GM12878 (cell line): ENCODE measurements around the gene ACTR2. TPM values are rescaled to one million over a fixed set of nuclear protein-coding genes. Genes with fewer than 3 reads are reported as not detected.

Experiments used
- ATAC-seq: fragments of 200-7000 bp; cut with Tn5 transposase; 3 replicates; pipeline ENCODE4 v1.9.1; 2020; ENCODE audit warnings: mild to moderate bottlenecking, moderate library complexity
- BruUV-seq: library from RNA; stranded (reverse); fragments of 400-500 nt; replicated peaks from 2 replicates; lab custom pipeline; 2021; lab: Mats Ljungman, UMichigan
- CTCF ChIA-PET: fragments of 300-600 bp; sonication (Branson Sonifier 250); formaldehyde crosslinking; extraction: SDS; loops from one replicate; lab custom pipeline; 2021; ENCODE audit warnings: inconsistent platforms; lab: Yijun Ruan, JAX
- POLR2A ChIA-PET: fragments of 350-600 bp; formaldehyde crosslinking; extraction: SDS; loops from one replicate; lab custom pipeline; 2021; ENCODE audit warnings: inconsistent platforms; lab: Charles Lee
- RAD21 ChIA-PET: fragments of 300-600 bp; sonication (Branson Sonifier 250); formaldehyde crosslinking; loops from one replicate; lab custom pipeline; 2023; ENCODE audit warnings: antibody characterized with exemption; ENCODE audit not compliant: unreplicated experiment; lab: Charles Lee
- SMC1A ChIA-PET: fragments of 300-600 bp; sonication (Branson Sonifier 250); formaldehyde crosslinking; loops from one replicate; lab custom pipeline; 2023; ENCODE audit not compliant: unreplicated experiment, uncharacterized antibody; lab: Charles Lee
- DNase-seq: peaks from one replicate; pipeline ENCODE4 v3.0.0-alpha.2; 2011; ENCODE audit warnings: low read depth, low spot score
- FAIRE-seq: peaks from 3 replicates; lab custom pipeline; 2011; peaks lifted over from hg19 to GRCh38; lab: Jason Lieb, UNC
- H2AFZ ChIP-seq: 2 replicates; pipeline ENCODE4 v1.6.0; 2011; ENCODE audit warnings: low read depth, low read length, control low read depth; ENCODE audit not compliant: control insufficient read depth
- H3K27ac ChIP-seq: 2 replicates; pipeline ENCODE4 v1.5.1; 2011; ENCODE audit warnings: control low read depth; ENCODE audit not compliant: control insufficient read depth, insufficient read depth
- H3K27me3 ChIP-seq, 2 experiments: replicated peaks in 1 of 2; 2 replicates each; pipeline versions ENCODE4 v1.6.0 to v1.6.1; 2011; ENCODE audit warnings: low read length in 1 of 2; ENCODE audit not compliant: control insufficient read depth in 2 of 2, insufficient read depth in 2 of 2
- H3K36me3 ChIP-seq, 2 experiments: 2 replicates each; pipeline ENCODE4 v1.5.1; 2011; ENCODE audit warnings: low read length in 1 of 2; ENCODE audit not compliant: control insufficient read depth in 2 of 2, insufficient read depth in 2 of 2
- H3K4me1 ChIP-seq: 2 replicates; pipeline ENCODE4 v1.6.1; 2011; ENCODE audit warnings: mild to moderate bottlenecking, low read length, moderate library complexity, mixed read lengths; ENCODE audit not compliant: control insufficient read depth, insufficient read depth
- H3K4me2 ChIP-seq: 2 replicates; pipeline ENCODE4 v1.6.0; 2011; ENCODE audit warnings: control low read depth; ENCODE audit not compliant: control insufficient read depth, insufficient read depth
- H3K4me3 ChIP-seq: fragments of 200-600 bp; sonication (generic); 2 replicates; pipeline ENCODE4 v1.5.1; 2016
- H3K79me2 ChIP-seq: 2 replicates; pipeline ENCODE4 v1.6.0; 2011; ENCODE audit warnings: low read length; ENCODE audit not compliant: control insufficient read depth, insufficient read depth
- H3K9ac ChIP-seq: 2 replicates; pipeline ENCODE4 v1.8.0; 2011; ENCODE audit warnings: low read length, control low read depth, mixed read lengths; ENCODE audit not compliant: control insufficient read depth, insufficient read depth
- H3K9me3 ChIP-seq: replicated peaks from 3 replicates; pipeline ENCODE4 v1.5.1; 2011; ENCODE audit warnings: mild to moderate bottlenecking, low read length; ENCODE audit not compliant: control insufficient read depth, insufficient read depth
- H4K20me1 ChIP-seq: 2 replicates; pipeline ENCODE4 v1.6.0; 2011; ENCODE audit not compliant: control insufficient read depth, insufficient read depth
- HCFC1 ChIP-seq: fragments of 150-350 bp; IDR thresholded peaks from 2 replicates; pipeline ENCODE4 v1.6.1; 2014; ENCODE audit warnings: low read length
- IKZF2 ChIP-seq, 2 experiments: fragments of 450-650 bp; IDR thresholded peaks; 2 replicates each; pipeline ENCODE4 v1.6.1; 2017; ENCODE audit warnings: mild to moderate bottlenecking in 2 of 2, moderate library complexity in 2 of 2
- JUND ChIP-seq: IDR thresholded peaks from 2 replicates; pipeline ENCODE4 v1.6.1; 2012; ENCODE audit warnings: low read depth, mild to moderate bottlenecking, low read length, improper control_type of control experiment, moderate library complexity
- MEF2B ChIP-seq: fragments of 450-650 bp; IDR thresholded peaks from 2 replicates; pipeline ENCODE4 v1.6.1; 2018; ENCODE audit warnings: mild to moderate bottlenecking, moderate library complexity; ENCODE audit not compliant: partially characterized antibody, poor library complexity, severe bottlenecking
- NFYA ChIP-seq: IDR thresholded peaks from 2 replicates; pipeline ENCODE4 v1.6.1; 2011; ENCODE audit warnings: low read depth, mild to moderate bottlenecking, low read length, improper control_type of control experiment, borderline replicate concordance
- SMAD5 ChIP-seq: IDR thresholded peaks from 2 replicates; pipeline ENCODE4 v1.6.1; 2016; ENCODE audit warnings: antibody characterized with exemption, low read depth
- SP1 ChIP-seq: IDR thresholded peaks from one replicate; pipeline ENCODE4 v1.6.1; 2011; ENCODE audit warnings: low read depth, low read length
- TAF1 ChIP-seq: IDR thresholded peaks from 2 replicates; pipeline ENCODE4 v1.6.1; 2011; ENCODE audit warnings: mild to moderate bottlenecking, low read depth, low read length, borderline replicate concordance
- ZNF207 ChIP-seq: fragments of 450-650 bp; IDR thresholded peaks from 2 replicates; pipeline ENCODE4 v1.6.1; 2014; ENCODE audit warnings: antibody characterized with exemption, mild to moderate bottlenecking, borderline replicate concordance
- ZNF217 ChIP-seq: fragments of 450-650 bp; IDR thresholded peaks from 2 replicates; pipeline ENCODE4 v1.6.1; 2017; ENCODE audit warnings: antibody characterized with exemption, mild to moderate bottlenecking
- WGBS: methylation state at CpG from one replicate; pipeline ENCODE4 v1.1.6; 2016; ENCODE audit warnings: low lambda C conversion rate; ENCODE audit not compliant: insufficient replicate concordance, insufficient coverage; ENCODE audit errors: missing lambda C conversion rate; 5-methylcytosine and 5-hydroxymethylcytosine counted together
- in situ Hi-C: fragments of 300-500 bp; cut with MboI; formaldehyde crosslinking; loops from 9 replicates; pipeline ENCODE4 v1.14.3; 2018; ENCODE audit warnings: mixed read lengths
- intact Hi-C: fragments of 100-400 bp; cut with micrococcal nuclease; formaldehyde crosslinking; loops from one replicate; pipeline ENCODE4 v1.14.2; 2022; ENCODE audit not compliant: unreplicated experiment
- polyA plus RNA-seq, 11 experiments: library from polyadenylated mRNA; depleted of rRNA in 4 of 11; unstranded in 6 of 11; stranded (reverse) in 5 of 11; fragments of >200 nt; fragmentation: Nextera tagmentation in 4 of 11; fragmentation: Illumina TruSeq in 1 of 11; extraction: Ambion mirVana in 4 of 11; extraction: Trizol in 1 of 11; gene quantifications; 1 replicate in 1 of 11; 2 replicates in 10 of 11; pipeline versions ENCODE4 v1.2.1 to v1.2.3, GENCODE V29; 2011 to 2016; ENCODE audit warnings: inconsistent platforms in 2 of 11, missing spikeins in 2 of 11, low read depth in 1 of 11
- total RNA-seq, 4 experiments: library from RNA; depleted of rRNA in 3 of 4; stranded (reverse); fragments of >200 nt in 3 of 4; fragmentation: Illumina TruSeq in 1 of 4; extraction: Trizol in 1 of 4; gene quantifications; 2 replicates each; pipeline versions ENCODE4 v1.2.1 to v1.2.3, GENCODE V29; 2013 to 2021
- TF ChIP-seq, protein P1 (sequence below): fragments of 450-650 bp; IDR thresholded peaks from 2 replicates; pipeline ENCODE4 v1.6.1; 2017; ENCODE audit warnings: borderline replicate concordance
- TF ChIP-seq, protein P2 (sequence below): IDR thresholded peaks from 2 replicates; pipeline ENCODE4 v1.6.1; 2012; ENCODE audit warnings: improper control_type of control experiment, low read depth, low read length; ENCODE audit not compliant: insufficient replicate concordance
- TF ChIP-seq, protein P3 (sequence below): fragments of 450-650 bp; IDR thresholded peaks from 2 replicates; pipeline ENCODE4 v1.6.1; 2018; ENCODE audit warnings: borderline replicate concordance, mild to moderate bottlenecking; ENCODE audit not compliant: partially characterized antibody

The ACTR2 gene
- total and polyA plus RNA-seq, 10 of the 15 experiments (the other 5 are each of a cell fraction or from before 2014, with no cell fraction given), result 94.2 to 401 (median 195) TPM

DNA sequence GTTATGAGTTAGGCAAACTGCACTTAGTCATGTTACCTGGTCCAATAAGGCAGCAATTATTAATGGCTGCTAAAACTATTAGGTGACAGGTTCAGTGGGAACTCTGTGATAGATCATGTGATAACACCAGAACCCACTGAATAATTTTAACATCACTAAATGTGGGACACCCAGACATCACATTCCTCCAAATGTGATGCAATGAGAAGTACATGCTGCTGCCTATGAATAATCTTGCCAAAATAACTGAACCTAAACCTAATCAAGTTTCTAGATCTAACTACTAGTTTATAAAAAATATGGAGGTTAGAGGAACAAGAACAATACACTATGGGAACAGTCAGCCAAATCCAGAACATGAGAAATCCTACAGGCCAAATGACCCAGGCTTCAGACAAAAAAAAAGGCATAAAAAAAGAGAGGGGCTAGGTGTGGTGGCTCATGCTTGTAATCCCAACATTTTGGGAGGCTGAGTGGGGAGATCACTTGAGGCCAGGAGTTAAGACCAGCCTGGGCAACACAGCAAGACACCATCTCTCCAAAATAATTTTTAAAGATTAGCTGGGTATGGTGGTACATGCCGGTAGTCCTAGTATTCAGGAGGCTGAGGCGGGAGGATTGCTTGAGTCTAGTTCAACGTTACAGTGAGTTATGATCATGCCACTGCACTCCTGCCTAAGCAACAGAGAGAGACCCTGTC is 7.0 kb upstream of the ACTR2 start:
- no peak overlapping the region for H3K4me3 ChIP-seq
- SMC1A ChIA-PET, result no interaction called here
- no peak for DNase-seq
- intact Hi-C loops, result loop anchor here (10.0 kb wide), 1 partner anchor 306 kb away; no protein-coding TSS in a partner anchor
- CTCF ChIA-PET, result interaction anchor here (1.0 kb wide), 1 partner anchor 214 kb away, joined by 3 read pairs; no protein-coding TSS in a partner anchor
- no peak overlapping the region for H2AFZ ChIP-seq
- POLR2A ChIA-PET, result interaction anchor here (0.7 kb wide), 1 partner anchor 11 kb away, joined by 4 read pairs; no protein-coding TSS in a partner anchor
- H3K4me2 ChIP-seq, result no peak overlapping the region
- H3K27ac ChIP-seq, result no peak overlapping the region
- RAD21 ChIA-PET, result no interaction called here
- in situ Hi-C loops, result no loop called here
- no peaks in the 10 kb centered on the region for H3K9me3 ChIP-seq
- H3K36me3 ChIP-seq, result no peaks in the 10 kb centered on the region; a peak in 1 of 4 replicates
- no peak for ATAC-seq
- no peak overlapping the region for H3K9ac ChIP-seq
- FAIRE-seq, result no peak
- 87% methylated on average over 3 of the region's 3 CpGs for WGBS
- no peaks in the 10 kb centered on the region for H3K4me1 ChIP-seq
- H4K20me1 ChIP-seq, result no peaks in the 10 kb centered on the region
- no peaks in the 10 kb centered on the region for H3K27me3 ChIP-seq
- BruUV-seq, result no TSS peak
- H3K79me2 ChIP-seq, result no peaks in the 10 kb centered on the region; the same call in 1 of the 2 replicates
- no peak for TF ChIP-seq MEF2B
- TF ChIP-seq, protein P1, sequence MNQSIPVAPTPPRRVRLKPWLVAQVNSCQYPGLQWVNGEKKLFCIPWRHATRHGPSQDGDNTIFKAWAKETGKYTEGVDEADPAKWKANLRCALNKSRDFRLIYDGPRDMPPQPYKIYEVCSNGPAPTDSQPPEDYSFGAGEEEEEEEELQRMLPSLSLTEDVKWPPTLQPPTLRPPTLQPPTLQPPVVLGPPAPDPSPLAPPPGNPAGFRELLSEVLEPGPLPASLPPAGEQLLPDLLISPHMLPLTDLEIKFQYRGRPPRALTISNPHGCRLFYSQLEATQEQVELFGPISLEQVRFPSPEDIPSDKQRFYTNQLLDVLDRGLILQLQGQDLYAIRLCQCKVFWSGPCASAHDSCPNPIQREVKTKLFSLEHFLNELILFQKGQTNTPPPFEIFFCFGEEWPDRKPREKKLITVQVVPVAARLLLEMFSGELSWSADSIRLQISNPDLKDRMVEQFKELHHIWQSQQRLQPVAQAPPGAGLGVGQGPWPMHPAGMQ, result no peak
- TF ChIP-seq TAF1, result no peak
- TF ChIP-seq ZNF207, result no peak
- TF ChIP-seq ZNF217, result no peak
- no peak for TF ChIP-seq SMAD5
- TF ChIP-seq, protein P2, sequence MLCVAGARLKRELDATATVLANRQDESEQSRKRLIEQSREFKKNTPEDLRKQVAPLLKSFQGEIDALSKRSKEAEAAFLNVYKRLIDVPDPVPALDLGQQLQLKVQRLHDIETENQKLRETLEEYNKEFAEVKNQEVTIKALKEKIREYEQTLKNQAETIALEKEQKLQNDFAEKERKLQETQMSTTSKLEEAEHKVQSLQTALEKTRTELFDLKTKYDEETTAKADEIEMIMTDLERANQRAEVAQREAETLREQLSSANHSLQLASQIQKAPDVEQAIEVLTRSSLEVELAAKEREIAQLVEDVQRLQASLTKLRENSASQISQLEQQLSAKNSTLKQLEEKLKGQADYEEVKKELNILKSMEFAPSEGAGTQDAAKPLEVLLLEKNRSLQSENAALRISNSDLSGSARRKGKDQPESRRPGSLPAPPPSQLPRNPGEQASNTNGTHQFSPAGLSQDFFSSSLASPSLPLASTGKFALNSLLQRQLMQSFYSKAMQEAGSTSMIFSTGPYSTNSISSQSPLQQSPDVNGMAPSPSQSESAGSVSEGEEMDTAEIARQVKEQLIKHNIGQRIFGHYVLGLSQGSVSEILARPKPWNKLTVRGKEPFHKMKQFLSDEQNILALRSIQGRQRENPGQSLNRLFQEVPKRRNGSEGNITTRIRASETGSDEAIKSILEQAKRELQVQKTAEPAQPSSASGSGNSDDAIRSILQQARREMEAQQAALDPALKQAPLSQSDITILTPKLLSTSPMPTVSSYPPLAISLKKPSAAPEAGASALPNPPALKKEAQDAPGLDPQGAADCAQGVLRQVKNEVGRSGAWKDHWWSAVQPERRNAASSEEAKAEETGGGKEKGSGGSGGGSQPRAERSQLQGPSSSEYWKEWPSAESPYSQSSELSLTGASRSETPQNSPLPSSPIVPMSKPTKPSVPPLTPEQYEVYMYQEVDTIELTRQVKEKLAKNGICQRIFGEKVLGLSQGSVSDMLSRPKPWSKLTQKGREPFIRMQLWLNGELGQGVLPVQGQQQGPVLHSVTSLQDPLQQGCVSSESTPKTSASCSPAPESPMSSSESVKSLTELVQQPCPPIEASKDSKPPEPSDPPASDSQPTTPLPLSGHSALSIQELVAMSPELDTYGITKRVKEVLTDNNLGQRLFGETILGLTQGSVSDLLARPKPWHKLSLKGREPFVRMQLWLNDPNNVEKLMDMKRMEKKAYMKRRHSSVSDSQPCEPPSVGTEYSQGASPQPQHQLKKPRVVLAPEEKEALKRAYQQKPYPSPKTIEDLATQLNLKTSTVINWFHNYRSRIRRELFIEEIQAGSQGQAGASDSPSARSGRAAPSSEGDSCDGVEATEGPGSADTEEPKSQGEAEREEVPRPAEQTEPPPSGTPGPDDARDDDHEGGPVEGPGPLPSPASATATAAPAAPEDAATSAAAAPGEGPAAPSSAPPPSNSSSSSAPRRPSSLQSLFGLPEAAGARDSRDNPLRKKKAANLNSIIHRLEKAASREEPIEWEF, result no peak
- TF ChIP-seq, protein P3, sequence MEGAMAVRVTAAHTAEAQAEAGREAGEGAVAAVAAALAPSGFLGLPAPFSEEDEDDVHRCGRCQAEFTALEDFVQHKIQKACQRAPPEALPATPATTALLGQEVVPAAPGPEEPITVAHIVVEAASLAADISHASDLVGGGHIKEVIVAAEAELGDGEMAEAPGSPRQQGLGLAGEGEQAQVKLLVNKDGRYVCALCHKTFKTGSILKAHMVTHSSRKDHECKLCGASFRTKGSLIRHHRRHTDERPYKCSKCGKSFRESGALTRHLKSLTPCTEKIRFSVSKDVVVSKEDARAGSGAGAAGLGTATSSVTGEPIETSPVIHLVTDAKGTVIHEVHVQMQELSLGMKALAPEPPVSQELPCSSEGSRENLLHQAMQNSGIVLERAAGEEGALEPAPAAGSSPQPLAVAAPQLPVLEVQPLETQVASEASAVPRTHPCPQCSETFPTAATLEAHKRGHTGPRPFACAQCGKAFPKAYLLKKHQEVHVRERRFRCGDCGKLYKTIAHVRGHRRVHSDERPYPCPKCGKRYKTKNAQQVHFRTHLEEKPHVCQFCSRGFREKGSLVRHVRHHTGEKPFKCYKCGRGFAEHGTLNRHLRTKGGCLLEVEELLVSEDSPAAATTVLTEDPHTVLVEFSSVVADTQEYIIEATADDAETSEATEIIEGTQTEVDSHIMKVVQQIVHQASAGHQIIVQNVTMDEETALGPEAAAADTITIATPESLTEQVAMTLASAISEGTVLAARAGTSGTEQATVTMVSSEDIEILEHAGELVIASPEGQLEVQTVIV, result no peak
- TF ChIP-seq IKZF2 (IDR thresholded peaks at IDR 0.05), result no peak
- TF ChIP-seq JUND, result no peak
- no peak for TF ChIP-seq NFYA
- no peak for TF ChIP-seq SP1
- TF ChIP-seq HCFC1, result no peak
